NCI-H187 treated with DMSO at 0.1 percent for 48 hours (cell line): ENCODE results near the gene RCN1.
"Not testable (repeated sequence)": the region's sequence is repeated elsewhere in the genome, so short reads cannot be mapped to it uniquely, and the experiment has no call there.

Source experiments
- DNase-seq: peaks from one replicate; lab custom pipeline; 2025; lab: John Stamatoyannopoulos, UW

RCN1 gene

GRCh38 chr11:32090545-32091370, at the start of gene RCN1:
Gene RCN1 (plus strand): TSS chr11:32091074. CDS start chr11:32091197, 123 bp downstream.
- DNase-seq, result no peak

GRCh38 chr11:32043737-32044136, 47.1 kb upstream of the RCN1 start:
- DNase-seq, result no peak

GRCh38 chr11:32044158-32044863, 46.6 kb upstream of the RCN1 start:
- DNase-seq, result no peak

GRCh38 chr11:32045456-32045855, 45.4 kb upstream of the RCN1 start:
- no peak for DNase-seq

GRCh38 chr11:32050264-32050663, 40.6 kb upstream of the RCN1 start:
- DNase-seq, result no peak

- DNase-seq, result no peak
These were observed 38.7 kb upstream of the RCN1 start for GRCh38 chr11:32052215-32052614.

GRCh38 chr11:32053151-32053888, 37.6 kb upstream of the RCN1 start:
- DNase-seq, result no peak

- no peak for DNase-seq
These were observed 35.0 kb upstream of the RCN1 start for GRCh38 chr11:32055861-32056260.

- no peak for DNase-seq
These were observed 34.4 kb upstream of the RCN1 start for GRCh38 chr11:32056438-32056837.

- no peak for DNase-seq
These were observed 31.0 kb upstream of the RCN1 start for GRCh38 chr11:32059686-32060462.

GRCh38 chr11:32062540-32062939, 28.3 kb upstream of the RCN1 start:
- DNase-seq, result no peak

GRCh38 chr11:32063031-32063430, 27.8 kb upstream of the RCN1 start:
- not testable (repeated sequence) for DNase-seq

GRCh38 chr11:32065865-32066629, 24.8 kb upstream of the RCN1 start:
- no peak for DNase-seq

- DNase-seq, result no peak
These were observed 22.6 kb upstream of the RCN1 start for GRCh38 chr11:32068134-32068870.

- no peak for DNase-seq
These were observed 21.4 kb upstream of the RCN1 start for GRCh38 chr11:32069361-32070058.

- DNase-seq, result no peak
These were observed 20.2 kb upstream of the RCN1 start for GRCh38 chr11:32070692-32071091.

- no peak for DNase-seq
These were observed 19.1 kb upstream of the RCN1 start for GRCh38 chr11:32071811-32072210.

GRCh38 chr11:32072872-32073643, 17.8 kb upstream of the RCN1 start:
- DNase-seq, result no peak

GRCh38 chr11:32073644-32074026, 17.2 kb upstream of the RCN1 start:
- no peak for DNase-seq
